ENCODE measurements around the gene CCDC3. TPM values are rescaled to one million over a fixed set of nuclear protein-coding genes. Genes with fewer than 3 reads are reported as not detected.

Gene CCDC3
- total RNA-seq, 1 experiment from 2014 or later, result not detected

DNA sequence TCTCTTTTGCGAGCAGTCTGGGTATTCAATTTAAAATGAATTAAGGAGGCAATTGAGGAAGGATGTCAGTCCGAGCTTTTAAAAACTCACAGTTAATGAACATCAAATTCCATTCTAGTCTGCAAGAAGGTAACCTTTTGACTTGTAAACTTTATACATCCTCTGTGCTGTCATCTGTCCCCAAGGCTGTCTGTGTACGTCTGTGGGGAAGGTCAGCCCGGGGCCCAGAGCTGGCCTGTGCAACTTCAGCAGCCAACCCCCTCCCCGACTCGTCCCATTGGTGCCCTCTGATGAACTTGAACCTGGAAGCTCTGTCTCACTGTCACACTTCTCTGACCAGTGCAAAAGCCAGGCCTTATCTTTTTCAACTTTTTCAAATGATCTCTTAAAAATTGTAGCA, 80.3 kb downstream of the CCDC3 start:
- no TSS peak for BruUV-seq (replicated peaks)
- TF ChIP-seq, protein P1, sequence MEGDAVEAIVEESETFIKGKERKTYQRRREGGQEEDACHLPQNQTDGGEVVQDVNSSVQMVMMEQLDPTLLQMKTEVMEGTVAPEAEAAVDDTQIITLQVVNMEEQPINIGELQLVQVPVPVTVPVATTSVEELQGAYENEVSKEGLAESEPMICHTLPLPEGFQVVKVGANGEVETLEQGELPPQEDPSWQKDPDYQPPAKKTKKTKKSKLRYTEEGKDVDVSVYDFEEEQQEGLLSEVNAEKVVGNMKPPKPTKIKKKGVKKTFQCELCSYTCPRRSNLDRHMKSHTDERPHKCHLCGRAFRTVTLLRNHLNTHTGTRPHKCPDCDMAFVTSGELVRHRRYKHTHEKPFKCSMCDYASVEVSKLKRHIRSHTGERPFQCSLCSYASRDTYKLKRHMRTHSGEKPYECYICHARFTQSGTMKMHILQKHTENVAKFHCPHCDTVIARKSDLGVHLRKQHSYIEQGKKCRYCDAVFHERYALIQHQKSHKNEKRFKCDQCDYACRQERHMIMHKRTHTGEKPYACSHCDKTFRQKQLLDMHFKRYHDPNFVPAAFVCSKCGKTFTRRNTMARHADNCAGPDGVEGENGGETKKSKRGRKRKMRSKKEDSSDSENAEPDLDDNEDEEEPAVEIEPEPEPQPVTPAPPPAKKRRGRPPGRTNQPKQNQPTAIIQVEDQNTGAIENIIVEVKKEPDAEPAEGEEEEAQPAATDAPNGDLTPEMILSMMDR (conservative IDR thresholded peaks at IDR 0.05; ENCODE audit: low read depth, low read length), result no peak
- TF ChIP-seq EZH2 (IDR thresholded peaks at IDR 0.05; ENCODE audit: low read length, unreplicated experiment) (no peak), EZH2phosphoT487 (IDR thresholded peaks at IDR 0.05; ENCODE audit: borderline replicate concordance, low read length) (no peak)
- intact Hi-C loops (cut with micrococcal nuclease), result no loop called here
- no peaks in the 10 kb centered on the region for H3K9me2 ChIP-seq (replicated peaks; ENCODE audit: low read length)
- POLR2A ChIA-PET (ENCODE audit: unreplicated experiment), result no interaction called here
- no peak overlapping the region for H3K4me3 ChIP-seq (ENCODE audit: low read length)
- H3K9me3 ChIP-seq (ENCODE audit: low read length), result no peaks in the 10 kb centered on the region
- H3K27ac ChIP-seq (ENCODE audit: low read length), result no peak overlapping the region
- H3K4me2 ChIP-seq (ENCODE audit: low read length), result no peak overlapping the region
- H2AFZ ChIP-seq (ENCODE audit: low read length), result no peak overlapping the region
- no peak overlapping the region for H3K9ac ChIP-seq (ENCODE audit: low read length)
- H3F3A ChIP-seq (ENCODE audit: low read length, unreplicated experiment), result no peaks in the 10 kb centered on the region
- no peaks in the 10 kb centered on the region for H3K79me2 ChIP-seq (ENCODE audit: low read length)
- CTCF ChIA-PET, result no interaction called here
- DNase-seq (no peak), ATAC-seq (no peak)
- no peaks in the 10 kb centered on the region for H3K27me3 ChIP-seq (ENCODE audit: low read length)
- H3K36me3 ChIP-seq (ENCODE audit: low read depth, low read length), result no peaks in the 10 kb centered on the region
- no peaks in the 10 kb centered on the region for H4K20me1 ChIP-seq (ENCODE audit: low read length)
- no peaks in the 10 kb centered on the region for H3K4me1 ChIP-seq (ENCODE audit: insufficient read depth, low read length)

DNA sequence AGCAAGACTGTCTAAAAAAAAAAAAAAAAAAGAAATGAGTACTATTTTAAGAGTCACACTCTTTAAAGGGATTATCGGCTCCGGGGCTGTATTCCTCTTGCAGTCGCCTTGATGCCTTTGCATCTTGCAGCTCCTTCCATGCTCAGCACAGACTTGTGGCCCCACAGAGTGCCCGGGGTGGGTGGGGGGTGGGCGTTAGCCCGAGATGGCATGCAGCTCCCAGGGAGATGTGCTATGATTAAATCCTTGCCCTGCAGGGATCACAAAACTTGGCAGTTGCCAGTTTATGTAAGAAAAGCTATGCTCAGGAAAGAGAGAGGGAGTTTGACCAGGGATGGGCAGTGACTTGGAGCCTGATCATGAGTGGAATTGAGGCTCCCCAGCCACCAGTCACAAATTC, 81.9 kb downstream of the CCDC3 start:
- 0 out of 2 replicates have a peak, but pooled peaks cover 7% of the 10 kb centered on the region for H3K4me1 ChIP-seq (ENCODE audit: insufficient read depth, low read length)
- no peaks in the 10 kb centered on the region for H3K36me3 ChIP-seq (ENCODE audit: low read depth, low read length)
- DNase-seq (no peak), ATAC-seq (no peak)
- H3K9me2 ChIP-seq (replicated peaks; ENCODE audit: low read length), result no peaks in the 10 kb centered on the region
- ChIA-PET POLR2A (ENCODE audit: unreplicated experiment) (no interaction called here), CTCF (no interaction called here)
- no peak overlapping the region for H2AFZ ChIP-seq (ENCODE audit: low read length)
- TF ChIP-seq EZH2phosphoT487 (IDR thresholded peaks at IDR 0.05; ENCODE audit: borderline replicate concordance, low read length), result no peak
- no peak for TF ChIP-seq EZH2 (IDR thresholded peaks at IDR 0.05; ENCODE audit: low read length, unreplicated experiment)
- TF ChIP-seq, protein P1 (conservative IDR thresholded peaks at IDR 0.05; ENCODE audit: low read depth, low read length), result no peak
- H3K4me2 ChIP-seq (ENCODE audit: low read length), result no peak overlapping the region
- intact Hi-C loops (cut with micrococcal nuclease), result loop anchor here (10.0 kb wide), 2 partner anchors 45 to 135 kb away; no protein-coding TSS in a partner anchor
- no peak overlapping the region for H3K9ac ChIP-seq (ENCODE audit: low read length)
- H3K27ac ChIP-seq (ENCODE audit: low read length), result no peak overlapping the region
- H3K9me3 ChIP-seq (ENCODE audit: low read length), result no peaks in the 10 kb centered on the region
- H3K79me2 ChIP-seq (ENCODE audit: low read length), result no peaks in the 10 kb centered on the region
- H3F3A ChIP-seq (ENCODE audit: low read length, unreplicated experiment), result no peaks in the 10 kb centered on the region
- no TSS peak for BruUV-seq (replicated peaks)
- H3K4me3 ChIP-seq (ENCODE audit: low read length), result no peak overlapping the region
- H4K20me1 ChIP-seq (ENCODE audit: low read length), result no peaks in the 10 kb centered on the region
- no peaks in the 10 kb centered on the region for H3K27me3 ChIP-seq (ENCODE audit: low read length)

DNA sequence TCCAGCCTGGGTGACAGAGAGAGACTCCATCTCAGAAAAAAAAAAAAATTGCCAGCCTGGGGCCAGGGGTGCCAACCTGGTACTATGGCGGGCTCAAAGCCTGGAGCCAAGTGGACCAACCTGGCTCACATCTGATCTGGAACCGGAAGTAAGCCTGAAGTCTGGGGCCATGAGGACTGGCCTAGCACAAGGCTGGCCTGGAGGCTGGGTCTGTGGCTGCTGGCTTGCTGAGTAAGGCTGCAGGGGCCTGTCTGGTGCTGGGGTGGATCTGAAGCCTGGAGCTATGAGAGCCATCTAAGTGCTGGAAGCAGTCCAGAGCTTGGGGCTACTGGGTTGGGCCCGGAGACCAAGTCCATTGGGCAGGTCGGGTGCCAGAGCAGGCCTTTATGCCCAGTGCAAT, 84.9 kb downstream of the CCDC3 start:
- Histone ChIP-seq H3K4me3 (ENCODE audit: low read length) (no peak overlapping the region), H3K27ac (ENCODE audit: low read length) (no peak overlapping the region), H3K27me3 (ENCODE audit: low read length) (no peaks in the 10 kb centered on the region), H3K79me2 (ENCODE audit: low read length) (no peaks in the 10 kb centered on the region), H3K9ac (ENCODE audit: low read length) (no peak overlapping the region), H3K9me2 (replicated peaks; ENCODE audit: low read length) (no peaks in the 10 kb centered on the region), H2AFZ (ENCODE audit: low read length) (no peak overlapping the region), H3K4me1 (ENCODE audit: insufficient read depth, low read length) (peaks cover 20% of the 10 kb centered on the region), H3F3A (ENCODE audit: low read length, unreplicated experiment) (no peaks in the 10 kb centered on the region), H4K20me1 (ENCODE audit: low read length) (no peaks in the 10 kb centered on the region), H3K36me3 (ENCODE audit: low read depth, low read length) (no peaks in the 10 kb centered on the region), H3K4me2 (ENCODE audit: low read length) (no peak overlapping the region), H3K9me3 (ENCODE audit: low read length) (no peaks in the 10 kb centered on the region)
- TF ChIP-seq EZH2phosphoT487 (IDR thresholded peaks at IDR 0.05; ENCODE audit: borderline replicate concordance, low read length), result no peak
- no peak for TF ChIP-seq EZH2 (IDR thresholded peaks at IDR 0.05; ENCODE audit: low read length, unreplicated experiment)
- TF ChIP-seq, protein P1 (conservative IDR thresholded peaks at IDR 0.05; ENCODE audit: low read depth, low read length), result no peak
- DNase-seq, result no peak
- CTCF ChIA-PET, result no interaction called here
- POLR2A ChIA-PET (ENCODE audit: unreplicated experiment), result no interaction called here
- intact Hi-C loops (cut with micrococcal nuclease), result loop anchor here (10.0 kb wide), 2 partner anchors 48 to 138 kb away; no protein-coding TSS in a partner anchor
- no peak for ATAC-seq
- no TSS peak for BruUV-seq (replicated peaks)
